K562 (cell line): ENCODE measurements around the gene NADK. TPM values are rescaled to one million over a fixed set of nuclear protein-coding genes. Genes with fewer than 3 reads are reported as not detected.

ENCODE experiments used
- CBFA2T3 ChIP-seq: fragments of 450-650 bp; IDR thresholded peaks from 2 replicates; pipeline ENCODE4 v1.6.1; 2017
- ELF4 ChIP-seq: fragments of 450-650 bp; formaldehyde crosslinking; IDR thresholded peaks from 2 replicates; pipeline ENCODE4 v1.4.0; 2022; ENCODE audit warnings: missing genetic modification characterization
- JUND ChIP-seq, 2 experiments: IDR thresholded peaks; 2 replicates in 1 of 2; 3 replicates in 1 of 2; pipeline ENCODE4 v1.6.1; 2011; ENCODE audit warnings: borderline replicate concordance in 2 of 2, low read depth in 2 of 2, low read length in 2 of 2, improper control_type of control experiment in 1 of 2, missing biosample characterization in 1 of 2, missing genetic modification characterization in 1 of 2, missing genetic modification reagents in 1 of 2
- MYBL2 ChIP-seq, 2 experiments: fragments of 450-650 bp in 1 of 2; sonication (generic) in 1 of 2; formaldehyde crosslinking in 1 of 2; IDR thresholded peaks; 2 replicates each; pipeline versions ENCODE4 v1.6.1 to v1.8.1; 2017 to 2022; ENCODE audit warnings: borderline replicate concordance in 1 of 2, inconsistent platforms in 1 of 2, low read depth in 1 of 2, mild to moderate bottlenecking in 1 of 2, missing genetic modification reagents in 1 of 2, moderate library complexity in 1 of 2
- NKRF ChIP-seq: fragments of 450-650 bp; IDR thresholded peaks from 2 replicates; pipeline ENCODE4 v1.6.1; 2016; ENCODE audit warnings: borderline replicate concordance
- RBM22 ChIP-seq: fragments of 200-400 bp; formaldehyde crosslinking; IDR thresholded peaks from 2 replicates; pipeline ENCODE4 v1.6.1; 2018; ENCODE audit warnings: low read length, low read depth; ENCODE audit not compliant: poor library complexity, severe bottlenecking
- SMAD1 ChIP-seq: fragments of 150-350 bp; IDR thresholded peaks from 2 replicates; pipeline ENCODE4 v1.6.1; 2014; ENCODE audit warnings: low read length, low read depth; ENCODE audit not compliant: partially characterized antibody
- TSHZ1 ChIP-seq: fragments of 250-450 bp; sonication (Bioruptor Pico); IDR thresholded peaks from 2 replicates; pipeline ENCODE4 v1.4.0; 2020; ENCODE audit warnings: mild to moderate bottlenecking, moderate library complexity
- ZNF12 ChIP-seq: sonication (generic); formaldehyde crosslinking; IDR thresholded peaks from 2 replicates; pipeline ENCODE4 v1.4.0; 2020; ENCODE audit warnings: mild to moderate bottlenecking, missing genetic modification reagents
- ZNF407 ChIP-seq: fragments of 450-650 bp; IDR thresholded peaks from 2 replicates; pipeline ENCODE4 v1.6.1; 2016; ENCODE audit warnings: low read depth
- polyA plus RNA-seq, 8 experiments: library from polyadenylated mRNA; depleted of rRNA in 4 of 8; stranded (reverse) in 5 of 8; unstranded in 3 of 8; fragments of >200 nt; fragmentation: Nextera tagmentation in 2 of 8; fragmentation: Illumina TruSeq in 1 of 8; extraction: Ambion mirVana in 2 of 8; extraction: Trizol in 1 of 8; gene quantifications; 2 replicates each; pipeline versions ENCODE4 v1.2.1 to v1.2.3, GENCODE V29; 2011 to 2014; ENCODE audit warnings: inconsistent platforms in 1 of 8, missing spikeins in 1 of 8
- total RNA-seq, 7 experiments: library from RNA; depleted of rRNA in 6 of 7; stranded (reverse); fragments of >200 nt in 6 of 7; fragmentation: Illumina TruSeq in 2 of 7; extraction: Trizol in 2 of 7; gene quantifications; 2 replicates each; pipeline versions ENCODE4 v1.2.1 to v1.2.3, GENCODE V29; 2011 to 2021; ENCODE audit warnings: low replicate concordance in 1 of 7

NADK gene
- total and polyA plus RNA-seq, 9 of the 15 experiments (the other 6 are each of a cell fraction or from before 2014, with no cell fraction given), result 1.5 to 135 (median 75.1) TPM

- no peak for TF ChIP-seq ZNF407
- TF ChIP-seq TSHZ1, result no peak
- no peak for TF ChIP-seq NKRF
- TF ChIP-seq RBM22, result no peak
- no peak for TF ChIP-seq ELF4 (CRISPR knock-in tag)
- TF ChIP-seq CBFA2T3, result peak; percentile 19; the same call in 1 of the 2 replicates
- TF ChIP-seq ZNF12 (CRISPR knock-in tag), result no peak
- TF ChIP-seq SMAD1, result no peak
- no peak for TF ChIP-seq MYBL2 (IDR thresholded peaks at IDR 0.05; ENCODE audit: low read depth)
- TF ChIP-seq MYBL2 (CRISPR knock-in tag; IDR thresholded peaks at IDR 0.05; ENCODE audit: borderline replicate concordance), result no peak
- TF ChIP-seq JUND (IDR thresholded peaks at IDR 0.05; ENCODE audit: borderline replicate concordance, low read depth, low read length), result no peak; the same call in 1 of the 2 replicates
- TF ChIP-seq JUND (tag; IDR thresholded peaks at IDR 0.05; ENCODE audit: borderline replicate concordance, low read depth, low read length), result 0 out of 3 replicates have a peak, but pooled peaks have one; percentile 5
Observed at GRCh38 chr1:1780598-1781525, 2.6 kb upstream of the NADK start (continued).
